Measurements from ENCODE around the gene CDKN2A. TPM values are rescaled to one million over a fixed set of nuclear protein-coding genes. Genes with fewer than 3 reads are reported as not detected.

CDKN2A gene
- total and polyA plus RNA-seq, 2 donors (not counting 1 experiment from before 2014, with no cell fraction given), result 6.4 to 11.7 TPM

GRCh38 chr9:22040760-22041159 lies 46.6 kb upstream of the CDKN2A start:
- Histone ChIP-seq H3K9me3 (ENCODE audit: control extremely low read depth in 1 of 3, control insufficient read depth in 2 of 3, insufficient read depth in 1 of 3, low read length in 2 of 3) (no peaks in the 10 kb centered on the region), H2AFZ (ENCODE audit: insufficient read depth, low read depth, low read length, poor library complexity, severe bottlenecking) (no peak overlapping the region), H3K9ac (ENCODE audit: low read length) (no peak overlapping the region), H3K27ac (ENCODE audit: low read length in 2 of 2) (no peak overlapping the region), H3K4me1 (ENCODE audit: control insufficient read depth in 2 of 2, insufficient read depth in 2 of 2, low read length in 2 of 2) (no peaks in the 10 kb centered on the region), H3K79me2 (ENCODE audit: control insufficient read depth, insufficient read depth, low read length) (no peaks in the 10 kb centered on the region), H3K4me3 (ENCODE audit: control extremely low read depth in 1 of 5, extremely low read depth in 1 of 5, insufficient read depth in 1 of 5, low read depth in 2 of 5, low read length in 4 of 5) (no peak overlapping the region), H3K4me2 (replicated peaks; ENCODE audit: low read depth, low read length, poor library complexity, severe bottlenecking) (no peak overlapping the region), H4K20me1 (ENCODE audit: control insufficient read depth, insufficient read depth, low read length, poor library complexity, severe bottlenecking) (no peaks in the 10 kb centered on the region), H3K27me3 (replicated peaks in 1 of 4; ENCODE audit: control extremely low read depth in 1 of 4, control insufficient read depth in 3 of 4, insufficient read depth in 4 of 4, low read length in 3 of 4) (no peaks in the 10 kb centered on the region), H3K36me3 (replicated peaks in 1 of 2; ENCODE audit: control extremely low read depth in 1 of 2, control insufficient read depth in 1 of 2, extremely low read depth in 1 of 2, insufficient read depth in 2 of 2, low read length in 1 of 2) (no peaks in the 10 kb centered on the region)
- POLR2A ChIA-PET, result no interaction called here
- ATAC-seq (ENCODE audit: low read depth), result no peak
- DNase-seq, result no peak
- H3K4me3 Mint-ChIP-seq, result no peak overlapping the region
- no CpG with 5 or more reads among the region's 1 CpG for WGBS (ENCODE audit: insufficient coverage)
- no peaks in the 10 kb centered on the region for H3K9me3 Mint-ChIP-seq (ENCODE audit: insufficient read depth)
- CTCF ChIA-PET, result interaction anchor here (1.2 to 9.5 kb wide), 3 partner anchors 199 to 252 kb away, joined by 3 to 217 read pairs (median 3); no protein-coding TSS in a partner anchor
- TF ChIP-seq CTCF (IDR thresholded peaks at IDR 0.05), result no peak
- TF ChIP-seq EZH2 (IDR thresholded peaks at IDR 0.05; ENCODE audit: borderline replicate concordance, insufficient read depth, low read depth, low read length, poor library complexity, severe bottlenecking), result no peak
- H3K27me3 Mint-ChIP-seq, result no peaks in the 10 kb centered on the region
- intact Hi-C loops (cut with micrococcal nuclease), result no loop called here
- no peaks in the 10 kb centered on the region for H3K4me1 Mint-ChIP-seq
- H3K27ac Mint-ChIP-seq, result no peak overlapping the region

GRCh38 chr9:22039258-22039657 lies 45.1 kb upstream of the CDKN2A start:
- Mint-ChIP-seq H3K4me3 (no peak overlapping the region), H3K4me1 (no peaks in the 10 kb centered on the region), H3K27me3 (no peaks in the 10 kb centered on the region), H3K27ac (no peak overlapping the region), H3K9me3 (ENCODE audit: insufficient read depth) (no peaks in the 10 kb centered on the region)
- Histone ChIP-seq H3K36me3 (replicated peaks in 1 of 2; ENCODE audit: control extremely low read depth in 1 of 2, control insufficient read depth in 1 of 2, extremely low read depth in 1 of 2, insufficient read depth in 2 of 2, low read length in 1 of 2) (no peaks in the 10 kb centered on the region), H3K27me3 (replicated peaks in 1 of 4; ENCODE audit: control extremely low read depth in 1 of 4, control insufficient read depth in 3 of 4, insufficient read depth in 4 of 4, low read length in 3 of 4) (no peaks in the 10 kb centered on the region), H3K9ac (ENCODE audit: low read length) (no peak overlapping the region), H3K4me3 (ENCODE audit: control extremely low read depth in 1 of 5, extremely low read depth in 1 of 5, insufficient read depth in 1 of 5, low read depth in 2 of 5, low read length in 4 of 5) (no peak overlapping the region), H4K20me1 (ENCODE audit: control insufficient read depth, insufficient read depth, low read length, poor library complexity, severe bottlenecking) (no peaks in the 10 kb centered on the region), H3K79me2 (ENCODE audit: control insufficient read depth, insufficient read depth, low read length) (no peaks in the 10 kb centered on the region), H3K27ac (ENCODE audit: low read length in 2 of 2) (no peak overlapping the region), H3K4me2 (replicated peaks; ENCODE audit: low read depth, low read length, poor library complexity, severe bottlenecking) (no peak overlapping the region), H2AFZ (ENCODE audit: insufficient read depth, low read depth, low read length, poor library complexity, severe bottlenecking) (no peak overlapping the region), H3K4me1 (ENCODE audit: control insufficient read depth in 2 of 2, insufficient read depth in 2 of 2, low read length in 2 of 2) (no peaks in the 10 kb centered on the region), H3K9me3 (ENCODE audit: control extremely low read depth in 1 of 3, control insufficient read depth in 2 of 3, insufficient read depth in 1 of 3, low read length in 2 of 3) (no peaks in the 10 kb centered on the region)
- CTCF ChIA-PET, result interaction anchor here (0.9 to 9.5 kb wide), 8 partner anchors 9 to 227 kb away, joined by 3 to 217 read pairs (median 4); partner anchors contain the start of gene CDKN2B
- no CpG with 5 or more reads among the region's 3 CpGs for WGBS (ENCODE audit: insufficient coverage)
- no peak for DNase-seq
- no peak for ATAC-seq (ENCODE audit: low read depth)
- TF ChIP-seq CTCF (IDR thresholded peaks at IDR 0.05) (no peak), EZH2 (IDR thresholded peaks at IDR 0.05; ENCODE audit: borderline replicate concordance, insufficient read depth, low read depth, low read length, poor library complexity, severe bottlenecking) (no peak)
- intact Hi-C loops (cut with micrococcal nuclease), result loop anchor here (5.0 kb wide), 1 partner anchor 332 kb away; no protein-coding TSS in a partner anchor
- POLR2A ChIA-PET, result interaction anchor here (1.0 kb wide), 1 partner anchor 237 kb away, joined by 3 read pairs; no protein-coding TSS in a partner anchor
